ENCODE measurements around the gene EP400.

DNA sequence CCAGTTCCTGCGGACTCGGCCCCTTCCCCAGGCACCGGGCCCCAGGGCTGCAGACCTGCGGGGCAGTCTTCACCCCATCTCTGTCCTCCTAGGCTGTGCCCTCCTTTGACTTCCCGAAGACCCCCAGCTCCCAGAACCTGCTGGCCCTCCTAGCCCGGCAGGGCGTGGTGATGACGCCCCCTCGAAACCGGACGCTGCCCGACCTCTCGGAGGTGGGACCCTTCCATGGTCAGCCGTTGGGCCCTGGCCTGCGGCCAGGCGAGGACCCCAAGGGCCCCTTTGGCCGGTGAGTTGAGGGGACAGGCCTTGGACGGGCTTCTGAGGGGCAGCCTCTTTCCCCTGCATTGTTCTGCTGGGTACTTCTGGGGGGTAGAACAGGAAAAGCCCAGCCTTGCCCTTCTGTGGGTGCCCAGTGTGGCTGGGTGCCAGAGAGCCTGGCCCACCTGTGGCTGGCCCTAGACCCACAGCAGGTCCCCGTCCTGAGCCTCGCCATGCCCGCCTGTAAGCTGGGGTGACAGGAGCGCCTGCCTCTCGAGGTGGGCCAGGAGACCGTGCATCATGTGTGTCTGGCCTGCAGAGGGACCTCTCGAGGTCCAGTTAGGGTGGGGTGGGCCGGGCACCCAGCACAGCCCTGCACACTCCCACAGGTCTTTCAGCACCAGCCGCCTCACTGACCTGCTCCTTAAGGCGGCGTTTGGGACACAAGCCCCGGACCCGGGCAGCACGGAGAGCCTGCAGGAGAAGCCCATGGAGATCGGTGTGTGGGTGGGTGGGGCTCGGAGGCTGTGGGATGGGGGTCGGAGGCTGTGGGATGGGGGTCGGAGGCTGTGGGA lies 33.2 kb upstream of the EP400 start:
- TF ChIP-seq, protein P1, sequence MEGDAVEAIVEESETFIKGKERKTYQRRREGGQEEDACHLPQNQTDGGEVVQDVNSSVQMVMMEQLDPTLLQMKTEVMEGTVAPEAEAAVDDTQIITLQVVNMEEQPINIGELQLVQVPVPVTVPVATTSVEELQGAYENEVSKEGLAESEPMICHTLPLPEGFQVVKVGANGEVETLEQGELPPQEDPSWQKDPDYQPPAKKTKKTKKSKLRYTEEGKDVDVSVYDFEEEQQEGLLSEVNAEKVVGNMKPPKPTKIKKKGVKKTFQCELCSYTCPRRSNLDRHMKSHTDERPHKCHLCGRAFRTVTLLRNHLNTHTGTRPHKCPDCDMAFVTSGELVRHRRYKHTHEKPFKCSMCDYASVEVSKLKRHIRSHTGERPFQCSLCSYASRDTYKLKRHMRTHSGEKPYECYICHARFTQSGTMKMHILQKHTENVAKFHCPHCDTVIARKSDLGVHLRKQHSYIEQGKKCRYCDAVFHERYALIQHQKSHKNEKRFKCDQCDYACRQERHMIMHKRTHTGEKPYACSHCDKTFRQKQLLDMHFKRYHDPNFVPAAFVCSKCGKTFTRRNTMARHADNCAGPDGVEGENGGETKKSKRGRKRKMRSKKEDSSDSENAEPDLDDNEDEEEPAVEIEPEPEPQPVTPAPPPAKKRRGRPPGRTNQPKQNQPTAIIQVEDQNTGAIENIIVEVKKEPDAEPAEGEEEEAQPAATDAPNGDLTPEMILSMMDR (IDR thresholded peaks at IDR 0.05; ENCODE audit: poor library complexity), result no peak
- no peak for TF ChIP-seq EZH2 (IDR thresholded peaks at IDR 0.05; ENCODE audit: borderline replicate concordance)
- no peak for TF ChIP-seq EZH2phosphoT487 (IDR thresholded peaks at IDR 0.05; ENCODE audit: low read depth, severe bottlenecking, unreplicated experiment)
